ENCODE results near the gene GTF2H1. TPM values are rescaled to one million over a fixed set of nuclear protein-coding genes. Genes with fewer than 3 reads are reported as not detected.

The GTF2H1 gene
- total and polyA plus RNA-seq, 9 of the 15 experiments (the other 6 are each of a cell fraction or from before 2014, with no cell fraction given) = 56.9 to 126 (median 92.1) TPM

DNA sequence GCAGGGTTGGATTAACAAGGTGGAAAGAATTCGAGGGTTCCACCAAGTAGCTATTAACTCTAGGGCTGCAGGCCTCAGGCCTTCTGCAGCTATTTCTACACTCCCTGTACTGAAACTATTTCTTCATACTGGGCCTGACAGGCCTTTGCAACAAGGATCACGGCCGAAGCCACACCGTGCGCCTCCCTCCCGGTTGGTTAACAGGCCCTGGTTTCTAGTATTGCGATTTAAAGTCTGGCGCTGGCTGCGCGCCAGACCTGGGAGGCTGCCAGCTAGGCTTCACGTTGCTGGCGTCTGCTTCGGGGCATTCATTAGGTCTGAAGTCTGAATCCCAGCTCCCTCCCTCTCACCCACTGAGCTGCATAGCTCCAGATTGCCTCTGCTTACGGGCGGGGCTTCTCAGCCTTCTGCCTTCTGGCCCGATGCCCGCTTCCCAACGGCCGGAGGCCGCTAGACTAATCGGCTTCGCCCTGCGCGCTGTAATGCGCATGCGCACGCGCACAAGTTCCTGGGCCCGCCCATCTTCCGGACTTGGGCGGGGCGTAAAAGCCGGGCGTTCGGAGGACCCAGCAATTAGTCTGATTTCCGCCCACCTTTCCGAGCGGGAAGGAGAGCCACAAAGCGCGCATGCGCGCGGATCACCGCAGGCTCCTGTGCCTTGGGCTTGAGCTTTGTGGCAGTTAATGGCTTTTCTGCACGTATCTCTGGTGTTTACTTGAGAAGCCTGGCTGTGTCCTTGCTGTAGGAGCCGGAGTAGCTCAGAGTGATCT lies 73.6 kb downstream of the GTF2H1 start (continued):
- no peak for TF ChIP-seq DDX20 (tag; IDR thresholded peaks at IDR 0.05; ENCODE audit: low read depth)
- TF ChIP-seq ESRRB (CRISPR knock-in tag; IDR thresholded peaks at IDR 0.05; ENCODE audit: borderline replicate concordance) = no peak
- TF ChIP-seq, protein P1, sequence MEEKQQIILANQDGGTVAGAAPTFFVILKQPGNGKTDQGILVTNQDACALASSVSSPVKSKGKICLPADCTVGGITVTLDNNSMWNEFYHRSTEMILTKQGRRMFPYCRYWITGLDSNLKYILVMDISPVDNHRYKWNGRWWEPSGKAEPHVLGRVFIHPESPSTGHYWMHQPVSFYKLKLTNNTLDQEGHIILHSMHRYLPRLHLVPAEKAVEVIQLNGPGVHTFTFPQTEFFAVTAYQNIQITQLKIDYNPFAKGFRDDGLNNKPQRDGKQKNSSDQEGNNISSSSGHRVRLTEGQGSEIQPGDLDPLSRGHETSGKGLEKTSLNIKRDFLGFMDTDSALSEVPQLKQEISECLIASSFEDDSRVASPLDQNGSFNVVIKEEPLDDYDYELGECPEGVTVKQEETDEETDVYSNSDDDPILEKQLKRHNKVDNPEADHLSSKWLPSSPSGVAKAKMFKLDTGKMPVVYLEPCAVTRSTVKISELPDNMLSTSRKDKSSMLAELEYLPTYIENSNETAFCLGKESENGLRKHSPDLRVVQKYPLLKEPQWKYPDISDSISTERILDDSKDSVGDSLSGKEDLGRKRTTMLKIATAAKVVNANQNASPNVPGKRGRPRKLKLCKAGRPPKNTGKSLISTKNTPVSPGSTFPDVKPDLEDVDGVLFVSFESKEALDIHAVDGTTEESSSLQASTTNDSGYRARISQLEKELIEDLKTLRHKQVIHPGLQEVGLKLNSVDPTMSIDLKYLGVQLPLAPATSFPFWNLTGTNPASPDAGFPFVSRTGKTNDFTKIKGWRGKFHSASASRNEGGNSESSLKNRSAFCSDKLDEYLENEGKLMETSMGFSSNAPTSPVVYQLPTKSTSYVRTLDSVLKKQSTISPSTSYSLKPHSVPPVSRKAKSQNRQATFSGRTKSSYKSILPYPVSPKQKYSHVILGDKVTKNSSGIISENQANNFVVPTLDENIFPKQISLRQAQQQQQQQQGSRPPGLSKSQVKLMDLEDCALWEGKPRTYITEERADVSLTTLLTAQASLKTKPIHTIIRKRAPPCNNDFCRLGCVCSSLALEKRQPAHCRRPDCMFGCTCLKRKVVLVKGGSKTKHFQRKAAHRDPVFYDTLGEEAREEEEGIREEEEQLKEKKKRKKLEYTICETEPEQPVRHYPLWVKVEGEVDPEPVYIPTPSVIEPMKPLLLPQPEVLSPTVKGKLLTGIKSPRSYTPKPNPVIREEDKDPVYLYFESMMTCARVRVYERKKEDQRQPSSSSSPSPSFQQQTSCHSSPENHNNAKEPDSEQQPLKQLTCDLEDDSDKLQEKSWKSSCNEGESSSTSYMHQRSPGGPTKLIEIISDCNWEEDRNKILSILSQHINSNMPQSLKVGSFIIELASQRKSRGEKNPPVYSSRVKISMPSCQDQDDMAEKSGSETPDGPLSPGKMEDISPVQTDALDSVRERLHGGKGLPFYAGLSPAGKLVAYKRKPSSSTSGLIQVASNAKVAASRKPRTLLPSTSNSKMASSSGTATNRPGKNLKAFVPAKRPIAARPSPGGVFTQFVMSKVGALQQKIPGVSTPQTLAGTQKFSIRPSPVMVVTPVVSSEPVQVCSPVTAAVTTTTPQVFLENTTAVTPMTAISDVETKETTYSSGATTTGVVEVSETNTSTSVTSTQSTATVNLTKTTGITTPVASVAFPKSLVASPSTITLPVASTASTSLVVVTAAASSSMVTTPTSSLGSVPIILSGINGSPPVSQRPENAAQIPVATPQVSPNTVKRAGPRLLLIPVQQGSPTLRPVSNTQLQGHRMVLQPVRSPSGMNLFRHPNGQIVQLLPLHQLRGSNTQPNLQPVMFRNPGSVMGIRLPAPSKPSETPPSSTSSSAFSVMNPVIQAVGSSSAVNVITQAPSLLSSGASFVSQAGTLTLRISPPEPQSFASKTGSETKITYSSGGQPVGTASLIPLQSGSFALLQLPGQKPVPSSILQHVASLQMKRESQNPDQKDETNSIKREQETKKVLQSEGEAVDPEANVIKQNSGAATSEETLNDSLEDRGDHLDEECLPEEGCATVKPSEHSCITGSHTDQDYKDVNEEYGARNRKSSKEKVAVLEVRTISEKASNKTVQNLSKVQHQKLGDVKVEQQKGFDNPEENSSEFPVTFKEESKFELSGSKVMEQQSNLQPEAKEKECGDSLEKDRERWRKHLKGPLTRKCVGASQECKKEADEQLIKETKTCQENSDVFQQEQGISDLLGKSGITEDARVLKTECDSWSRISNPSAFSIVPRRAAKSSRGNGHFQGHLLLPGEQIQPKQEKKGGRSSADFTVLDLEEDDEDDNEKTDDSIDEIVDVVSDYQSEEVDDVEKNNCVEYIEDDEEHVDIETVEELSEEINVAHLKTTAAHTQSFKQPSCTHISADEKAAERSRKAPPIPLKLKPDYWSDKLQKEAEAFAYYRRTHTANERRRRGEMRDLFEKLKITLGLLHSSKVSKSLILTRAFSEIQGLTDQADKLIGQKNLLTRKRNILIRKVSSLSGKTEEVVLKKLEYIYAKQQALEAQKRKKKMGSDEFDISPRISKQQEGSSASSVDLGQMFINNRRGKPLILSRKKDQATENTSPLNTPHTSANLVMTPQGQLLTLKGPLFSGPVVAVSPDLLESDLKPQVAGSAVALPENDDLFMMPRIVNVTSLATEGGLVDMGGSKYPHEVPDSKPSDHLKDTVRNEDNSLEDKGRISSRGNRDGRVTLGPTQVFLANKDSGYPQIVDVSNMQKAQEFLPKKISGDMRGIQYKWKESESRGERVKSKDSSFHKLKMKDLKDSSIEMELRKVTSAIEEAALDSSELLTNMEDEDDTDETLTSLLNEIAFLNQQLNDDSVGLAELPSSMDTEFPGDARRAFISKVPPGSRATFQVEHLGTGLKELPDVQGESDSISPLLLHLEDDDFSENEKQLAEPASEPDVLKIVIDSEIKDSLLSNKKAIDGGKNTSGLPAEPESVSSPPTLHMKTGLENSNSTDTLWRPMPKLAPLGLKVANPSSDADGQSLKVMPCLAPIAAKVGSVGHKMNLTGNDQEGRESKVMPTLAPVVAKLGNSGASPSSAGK (IDR thresholded peaks at IDR 0.05) = no peak
- TF ChIP-seq, protein P2, sequence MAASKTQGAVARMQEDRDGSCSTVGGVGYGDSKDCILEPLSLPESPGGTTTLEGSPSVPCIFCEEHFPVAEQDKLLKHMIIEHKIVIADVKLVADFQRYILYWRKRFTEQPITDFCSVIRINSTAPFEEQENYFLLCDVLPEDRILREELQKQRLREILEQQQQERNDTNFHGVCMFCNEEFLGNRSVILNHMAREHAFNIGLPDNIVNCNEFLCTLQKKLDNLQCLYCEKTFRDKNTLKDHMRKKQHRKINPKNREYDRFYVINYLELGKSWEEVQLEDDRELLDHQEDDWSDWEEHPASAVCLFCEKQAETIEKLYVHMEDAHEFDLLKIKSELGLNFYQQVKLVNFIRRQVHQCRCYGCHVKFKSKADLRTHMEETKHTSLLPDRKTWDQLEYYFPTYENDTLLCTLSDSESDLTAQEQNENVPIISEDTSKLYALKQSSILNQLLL (CRISPR knock-in tag; IDR thresholded peaks at IDR 0.05; ENCODE audit: borderline replicate concordance) = no peak
- no peak for TF ChIP-seq CBFA2T2 (conservative IDR thresholded peaks at IDR 0.05)
- TF ChIP-seq, protein P3, sequence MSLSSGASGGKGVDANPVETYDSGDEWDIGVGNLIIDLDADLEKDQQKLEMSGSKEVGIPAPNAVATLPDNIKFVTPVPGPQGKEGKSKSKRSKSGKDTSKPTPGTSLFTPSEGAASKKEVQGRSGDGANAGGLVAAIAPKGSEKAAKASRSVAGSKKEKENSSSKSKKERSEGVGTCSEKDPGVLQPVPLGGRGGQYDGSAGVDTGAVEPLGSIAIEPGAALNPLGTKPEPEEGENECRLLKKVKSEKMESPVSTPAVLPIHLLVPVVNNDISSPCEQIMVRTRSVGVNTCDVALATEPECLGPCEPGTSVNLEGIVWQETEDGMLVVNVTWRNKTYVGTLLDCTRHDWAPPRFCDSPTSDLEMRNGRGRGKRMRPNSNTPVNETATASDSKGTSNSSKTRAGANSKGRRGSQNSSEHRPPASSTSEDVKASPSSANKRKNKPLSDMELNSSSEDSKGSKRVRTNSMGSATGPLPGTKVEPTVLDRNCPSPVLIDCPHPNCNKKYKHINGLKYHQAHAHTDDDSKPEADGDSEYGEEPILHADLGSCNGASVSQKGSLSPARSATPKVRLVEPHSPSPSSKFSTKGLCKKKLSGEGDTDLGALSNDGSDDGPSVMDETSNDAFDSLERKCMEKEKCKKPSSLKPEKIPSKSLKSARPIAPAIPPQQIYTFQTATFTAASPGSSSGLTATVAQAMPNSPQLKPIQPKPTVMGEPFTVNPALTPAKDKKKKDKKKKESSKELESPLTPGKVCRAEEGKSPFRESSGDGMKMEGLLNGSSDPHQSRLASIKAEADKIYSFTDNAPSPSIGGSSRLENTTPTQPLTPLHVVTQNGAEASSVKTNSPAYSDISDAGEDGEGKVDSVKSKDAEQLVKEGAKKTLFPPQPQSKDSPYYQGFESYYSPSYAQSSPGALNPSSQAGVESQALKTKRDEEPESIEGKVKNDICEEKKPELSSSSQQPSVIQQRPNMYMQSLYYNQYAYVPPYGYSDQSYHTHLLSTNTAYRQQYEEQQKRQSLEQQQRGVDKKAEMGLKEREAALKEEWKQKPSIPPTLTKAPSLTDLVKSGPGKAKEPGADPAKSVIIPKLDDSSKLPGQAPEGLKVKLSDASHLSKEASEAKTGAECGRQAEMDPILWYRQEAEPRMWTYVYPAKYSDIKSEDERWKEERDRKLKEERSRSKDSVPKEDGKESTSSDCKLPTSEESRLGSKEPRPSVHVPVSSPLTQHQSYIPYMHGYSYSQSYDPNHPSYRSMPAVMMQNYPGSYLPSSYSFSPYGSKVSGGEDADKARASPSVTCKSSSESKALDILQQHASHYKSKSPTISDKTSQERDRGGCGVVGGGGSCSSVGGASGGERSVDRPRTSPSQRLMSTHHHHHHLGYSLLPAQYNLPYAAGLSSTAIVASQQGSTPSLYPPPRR (CRISPR knock-in tag; IDR thresholded peaks at IDR 0.05; ENCODE audit: borderline replicate concordance) = 0 out of 2 replicates have a peak, but pooled peaks have one; percentile 50
- TF ChIP-seq ATF7 (IDR thresholded peaks at IDR 0.05) = peak; percentile 56

Measured in K562 (cell line).